Activated CD8-positive, alpha-beta memory T cell treated with anti-CD3 and anti-CD28 coated beads, Interleukin-2, amount 50 U/mL, for 24 hours (primary cell): ENCODE data around the gene CCDC86.

Source experiments
- DNase-seq: peaks from one replicate; pipeline ENCODE4 v3.0.0-alpha.2; 2020; ENCODE audit errors: extremely low read depth

Gene CCDC86

GRCh38 chr11:60891103-60891741, 49.3 kb downstream of the CCDC86 start:
- DNase-seq = no peak

GRCh38 chr11:60895687-60896086, 53.8 kb downstream of the CCDC86 start:
- DNase-seq = no peak

GRCh38 chr11:60897496-60897895, 55.6 kb downstream of the CCDC86 start:
- no peak for DNase-seq

GRCh38 chr11:60899046-60899936, 57.4 kb downstream of the CCDC86 start:
- no peak for DNase-seq

GRCh38 chr11:60899977-60900376, 58.1 kb downstream of the CCDC86 start:
- no peak for DNase-seq
